ENCODE measurements around the gene NTRK3.

The NTRK3 gene

DNA sequence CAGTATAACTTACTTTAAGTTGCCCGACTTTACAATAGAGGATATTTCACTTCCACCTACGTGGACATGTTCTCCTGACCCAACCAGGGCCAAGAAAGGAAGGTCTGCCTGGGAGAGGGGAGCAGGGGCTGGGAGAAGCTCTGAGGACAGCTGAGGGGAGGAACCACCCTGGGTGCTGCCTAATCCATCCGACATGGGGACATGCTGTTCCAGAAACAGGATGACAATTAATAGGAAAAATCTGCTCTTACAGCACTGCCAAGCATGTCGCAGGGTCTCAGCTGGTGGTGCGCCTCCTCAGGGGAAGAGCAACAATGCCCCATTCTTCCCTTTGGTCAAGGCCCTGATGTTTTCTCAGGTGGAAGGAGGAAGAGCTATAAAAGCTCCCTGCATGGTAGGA, 132.3 kb downstream of the NTRK3 start:
- no peak overlapping the region for H3K27ac ChIP-seq

GRCh38 chr15:88121968-88122530, 134.5 kb downstream of the NTRK3 start:
- no peak for TF ChIP-seq CTCF (conservative IDR thresholded peaks at IDR 0.05)
- H3K27ac ChIP-seq = no peak overlapping the region

More for the DNA sequence above, 132.3 kb downstream of the NTRK3 start:
- TF ChIP-seq CTCF (conservative IDR thresholded peaks at IDR 0.05) = no peak

GRCh38 chr15:88120026-88120425, 136.5 kb downstream of the NTRK3 start:
- no peak for TF ChIP-seq CTCF (conservative IDR thresholded peaks at IDR 0.05)
- H3K27ac ChIP-seq = no peak overlapping the region

DNA sequence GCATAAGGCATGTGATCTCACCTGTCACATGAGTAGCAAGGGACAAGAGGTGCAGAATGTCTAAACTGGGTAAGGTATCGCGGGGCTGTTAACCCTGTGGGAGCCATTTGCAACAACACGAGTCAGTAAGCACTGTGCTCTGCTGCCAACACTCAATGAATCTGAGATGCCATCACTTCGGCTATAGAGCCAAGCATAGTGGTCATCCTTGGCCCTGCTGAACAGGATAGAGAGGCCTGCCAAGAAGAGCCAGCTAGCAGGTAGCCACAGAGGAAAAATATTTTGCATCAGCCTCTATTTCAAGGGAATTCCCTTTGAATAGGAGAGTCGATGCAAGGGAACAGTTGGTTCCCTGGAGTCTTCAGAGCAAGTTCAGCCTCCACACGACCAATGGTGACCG, 137.8 kb downstream of the NTRK3 start:
- TF ChIP-seq CTCF (conservative IDR thresholded peaks at IDR 0.05) = no peak

DNA sequence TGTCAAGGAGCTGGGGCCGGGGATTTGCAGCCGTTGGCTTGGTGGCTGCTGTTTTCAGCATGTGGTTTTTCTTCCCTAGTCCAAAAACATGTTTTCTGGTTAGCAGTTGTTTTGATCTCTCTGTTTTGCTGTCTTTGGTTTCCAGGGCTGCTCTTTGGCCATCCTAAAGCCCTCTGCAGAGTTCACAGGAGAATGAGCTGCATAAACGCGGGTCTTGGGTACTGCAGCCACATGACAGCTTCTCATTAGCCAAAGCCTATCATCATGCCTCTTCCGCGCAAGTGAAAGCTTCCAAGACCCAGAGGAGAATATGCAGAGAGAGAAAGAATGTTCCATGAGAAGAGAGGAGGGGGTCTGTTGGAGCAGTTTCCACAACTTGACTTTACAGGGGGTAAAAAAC, 138.5 kb downstream of the NTRK3 start:
- no peak for TF ChIP-seq CTCF (conservative IDR thresholded peaks at IDR 0.05)

More for the DNA sequence above, 137.8 kb downstream of the NTRK3 start:
- H3K27ac ChIP-seq = no peak overlapping the region

DNA sequence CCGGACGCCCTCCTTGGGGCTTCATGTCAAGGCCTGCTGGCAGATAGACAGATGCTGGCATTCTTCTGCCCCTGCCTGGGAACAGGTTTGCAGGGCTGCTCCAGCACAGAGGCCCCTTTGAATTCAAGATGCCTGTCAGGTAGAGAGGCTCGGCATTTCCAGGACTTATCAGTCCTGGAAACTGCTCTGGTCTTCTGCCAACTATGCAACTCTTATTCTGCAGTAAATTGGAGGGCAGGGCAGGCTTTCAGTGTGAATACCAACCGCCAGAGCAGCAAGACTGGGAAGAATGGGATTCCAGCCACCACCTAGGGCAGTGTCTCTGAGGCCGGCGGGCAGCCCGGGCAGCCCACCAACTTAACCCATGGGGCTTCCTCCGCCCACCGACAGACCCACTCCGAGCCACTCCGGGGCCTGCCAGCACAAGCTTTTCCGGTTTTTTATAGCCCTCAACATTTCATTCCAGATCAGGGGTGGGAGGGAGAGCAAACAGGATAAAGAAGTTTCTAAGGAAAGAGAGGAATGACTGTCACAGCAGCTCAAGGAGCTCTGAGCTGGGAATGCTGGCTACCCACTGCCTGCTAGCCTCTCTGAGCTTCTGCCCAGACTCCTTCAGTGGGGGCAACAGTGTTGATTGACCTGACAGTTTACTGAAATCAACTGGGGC, 140.9 kb downstream of the NTRK3 start:
- peak overlapping the region; percentile 70 for H3K27ac ChIP-seq
- no peak for TF ChIP-seq CTCF (conservative IDR thresholded peaks at IDR 0.05)

More for the DNA sequence above, 138.5 kb downstream of the NTRK3 start:
- no peak overlapping the region for H3K27ac ChIP-seq

- TF ChIP-seq CTCF (conservative IDR thresholded peaks at IDR 0.05) = no peak
- no peak overlapping the region for H3K27ac ChIP-seq
Observed at GRCh38 chr15:88113613-88114308, 142.8 kb downstream of the NTRK3 start.

Data from VCaP (cell line).